Cardiac fibroblast (primary cell): ENCODE measurements around the gene STARD3.

Experiments used
- DNase-seq, 2 donors: peaks; one replicate each; pipeline versions ENCODE4 v3.0.0 to v3.0.0-alpha.2; 2010; ENCODE audit warnings: low read depth in 2 of 2
- H3K4me3 ChIP-seq, 2 donors: replicated peaks in 1 of 2; 1 replicate in 1 of 2; 2 replicates in 1 of 2; pipeline ENCODE4 v1.5.1; 2011; ENCODE audit warnings: low read depth in 2 of 2, low read length in 2 of 2, mild to moderate bottlenecking in 2 of 2, moderate library complexity in 1 of 2
- CTCF ChIP-seq: IDR thresholded peaks from one replicate; pipeline ENCODE4 v1.5.1; 2011; ENCODE audit warnings: low read depth, mild to moderate bottlenecking, low read length, inconsistent platforms

Gene STARD3

GRCh38 chr17:39639043-39639442 is 2.1 kb downstream of the STARD3 start:
- DNase-seq, result no peak
- H3K4me3 ChIP-seq, result no peak overlapping the region

GRCh38 chr17:39639566-39640458 is 2.9 kb downstream of the STARD3 start:
- no peak for DNase-seq

More at GRCh38 chr17:39639043-39639442, 2.1 kb downstream of the STARD3 start:
- no peak for TF ChIP-seq CTCF

GRCh38 chr17:39640591-39641031 is 3.7 kb downstream of the STARD3 start:
- TF ChIP-seq CTCF, result no peak
- DNase-seq, result no peak
- no peak overlapping the region for H3K4me3 ChIP-seq

More at GRCh38 chr17:39639566-39640458, 2.9 kb downstream of the STARD3 start:
- TF ChIP-seq CTCF, result no peak
- no peak overlapping the region for H3K4me3 ChIP-seq

- no peak for DNase-seq
- no peak for TF ChIP-seq CTCF
- no peak overlapping the region for H3K4me3 ChIP-seq
These were observed 4.2 kb downstream of the STARD3 start for GRCh38 chr17:39641097-39641496.

- H3K4me3 ChIP-seq, result no peak overlapping the region
- TF ChIP-seq CTCF, result no peak
- DNase-seq, result no peak
These were observed 4.9 kb downstream of the STARD3 start for GRCh38 chr17:39641883-39642282.

GRCh38 chr17:39642291-39643074 is 5.5 kb downstream of the STARD3 start:
- DNase-seq, result no peak
- H3K4me3 ChIP-seq, result no peak overlapping the region
- no peak for TF ChIP-seq CTCF
